SK-N-SH treated with all-trans-retinoic acid at 6 μM for 48 hours (cell line): Measurements from ENCODE around the gene TMEM222.

Experiments
- ARNTL ChIP-seq: fragments of 450-650 bp; formaldehyde crosslinking; IDR thresholded peaks from 2 replicates; pipeline ENCODE4 v1.5.0; 2020; ENCODE audit warnings: low read depth, mild to moderate bottlenecking, moderate library complexity, borderline replicate concordance
- BACH2 ChIP-seq: fragments of 250-450 bp; sonication (Bioruptor Pico); IDR thresholded peaks from 2 replicates; pipeline ENCODE4 v1.9.0; 2021; ENCODE audit warnings: mild to moderate bottlenecking, borderline replicate concordance
- GLIS3 ChIP-seq: fragments of 250-450 bp; sonication (Bioruptor Pico); IDR thresholded peaks from 2 replicates; pipeline ENCODE4 v1.5.0; 2020; ENCODE audit warnings: mild to moderate bottlenecking, moderate library complexity
- OSR1 ChIP-seq: fragments of 250-450 bp; sonication (Bioruptor Pico); IDR thresholded peaks from 2 replicates; pipeline ENCODE4 v1.8.0; 2022; ENCODE audit warnings: moderate library complexity, mild to moderate bottlenecking, inconsistent platforms
- PATZ1 ChIP-seq: fragments of 250-450 bp; sonication (Bioruptor Pico); IDR thresholded peaks from 2 replicates; pipeline ENCODE4 v1.8.0; 2020; ENCODE audit warnings: mild to moderate bottlenecking, moderate library complexity, borderline replicate concordance
- TOX ChIP-seq: fragments of 250-450 bp; sonication (Bioruptor Pico); IDR thresholded peaks from 2 replicates; pipeline ENCODE4 v1.8.0; 2021; ENCODE audit warnings: mild to moderate bottlenecking, moderate library complexity, borderline replicate concordance
- ZFP3 ChIP-seq: fragments of 250-450 bp; sonication (Bioruptor Pico); IDR thresholded peaks from 2 replicates; pipeline ENCODE4 v1.5.0; 2020; ENCODE audit warnings: mild to moderate bottlenecking, moderate library complexity
- ZFP30 ChIP-seq: fragments of 450-650 bp; formaldehyde crosslinking; IDR thresholded peaks from 2 replicates; pipeline ENCODE4 v1.5.0; 2022; ENCODE audit warnings: mild to moderate bottlenecking, moderate library complexity

- TF ChIP-seq PATZ1 (CRISPR knock-in tag) (no peak), ZFP30 (no peak), ARNTL (no peak), GLIS3 (CRISPR knock-in tag) (no peak), ZFP3 (CRISPR knock-in tag) (0 out of 2 replicates have a peak, but pooled peaks have one; percentile 44), OSR1 (CRISPR knock-in tag) (no peak), BACH2 (CRISPR knock-in tag) (no peak), TOX (no peak)
Measured at GRCh38 chr1:27321813-27322568, at the start of gene TMEM222.
